CD4-positive, alpha-beta T cell (primary cell): ENCODE results near the gene TRIM66. TPM values are rescaled to one million over a fixed set of nuclear protein-coding genes. Genes with fewer than 3 reads are reported as not detected.

Experiments used
- ATAC-seq: fragments of 200-7000 bp; cut with Tn5 transposase; one replicate; pipeline ENCODE4 v1.10.0; 2022; ENCODE audit warnings: mild to moderate bottlenecking; ENCODE audit not compliant: poor library complexity
- CTCF ChIA-PET: fragments of 350-600 bp; sonication (Branson Sonifier 250); formaldehyde crosslinking; loops from one replicate; lab custom pipeline; 2021; ENCODE audit warnings: antibody characterized with exemption, inconsistent platforms; lab: Charles Lee
- POLR2A ChIA-PET: fragments of 350-600 bp; sonication (Branson Sonifier 250); formaldehyde crosslinking; loops from one replicate; lab custom pipeline; 2021; ENCODE audit warnings: antibody characterized with exemption, inconsistent platforms; lab: Charles Lee
- DNase-seq, 14 experiments: peaks; one replicate each; pipeline ENCODE4 v3.0.0-alpha.2; 2013 to 2020; ENCODE audit warnings: mixed read lengths in 2 of 14
- H3K27ac ChIP-seq, 2 donors: one replicate each; pipeline versions ENCODE4 v1.5.1 to v1.7.0; 2013; ENCODE audit warnings: low read length in 2 of 2, low read depth in 1 of 2, mild to moderate bottlenecking in 1 of 2
- H3K27me3 ChIP-seq, 2 experiments: 1 replicate in 1 of 2; 2 replicates in 1 of 2; pipeline versions ENCODE4 v1.6.1 to v1.7.0; 2013; ENCODE audit warnings: low read length in 2 of 2, control low read depth in 1 of 2, mild to moderate bottlenecking in 1 of 2, moderate library complexity in 1 of 2; ENCODE audit not compliant: insufficient read depth in 2 of 2, control insufficient read depth in 1 of 2
- H3K36me3 ChIP-seq: one replicate; pipeline ENCODE4 v1.6.1; 2013; ENCODE audit warnings: low read length, control low read depth; ENCODE audit not compliant: insufficient read depth
- H3K4me1 ChIP-seq: one replicate; pipeline ENCODE4 v1.6.1; 2013; ENCODE audit warnings: low read length, control low read depth; ENCODE audit not compliant: insufficient read depth
- H3K4me3 ChIP-seq: one replicate; pipeline ENCODE4 v1.5.1; 2013; ENCODE audit warnings: mild to moderate bottlenecking, low read length, moderate library complexity
- H3K9me3 ChIP-seq, 2 experiments: 1 replicate in 1 of 2; 2 replicates in 1 of 2; pipeline versions ENCODE4 v1.6.1 to v1.7.0; 2013; ENCODE audit warnings: low read length in 2 of 2, mild to moderate bottlenecking in 2 of 2, control low read depth in 1 of 2, moderate library complexity in 1 of 2; ENCODE audit not compliant: control insufficient read depth in 1 of 2, insufficient read depth in 1 of 2
- H3K27ac Mint-ChIP-seq: one replicate; pipeline ENCODE4 v1.8.0; 2020; ENCODE audit warnings: mixed read lengths
- H3K27me3 Mint-ChIP-seq: one replicate; pipeline ENCODE4 v1.8.0; 2021; ENCODE audit warnings: mixed read lengths
- H3K36me3 Mint-ChIP-seq: one replicate; pipeline ENCODE4 v1.8.0; 2021; ENCODE audit warnings: low read depth, mixed read lengths
- H3K4me1 Mint-ChIP-seq: one replicate; pipeline ENCODE4 v1.8.0; 2021; ENCODE audit warnings: low read depth, mixed read lengths
- H3K4me3 Mint-ChIP-seq: one replicate; pipeline ENCODE4 v1.8.0; 2020; ENCODE audit warnings: mild to moderate bottlenecking, mixed read lengths
- H3K9me3 Mint-ChIP-seq: one replicate; pipeline ENCODE4 v1.8.0; 2020; ENCODE audit warnings: mixed read lengths
- CTCF ChIP-seq: fragments of 200-600 bp; IDR thresholded peaks from one replicate; pipeline ENCODE4 v1.8.0; 2022; ENCODE audit warnings: antibody characterized with exemption, mild to moderate bottlenecking
- intact Hi-C, 2 experiments: fragments of 100-400 bp; cut with DNase I in 1 of 2; cut with micrococcal nuclease in 1 of 2; formaldehyde crosslinking; loops; one replicate each; pipeline versions ENCODE4 v1.15.1 to v1.9.0; 2023 to 2025; cut with DNase I, micrococcal nuclease
- total RNA-seq, 174 experiments: library from RNA in 2 of 174; stranded (reverse) in 2 of 174; gene quantifications; one replicate each; pipeline ENCODE4 v1.2.3 and lab custom pipeline; 2021 to 2026

The TRIM66 gene
- total RNA-seq, 2 experiments from 2014 or later = 6.8 to 9.8 TPM

GRCh38 chr11:8649361-8649760 is 33.1 kb downstream of the TRIM66 start:
- Histone ChIP-seq H3K27me3 (no peaks in the 10 kb centered on the region), H3K4me1 (no peaks in the 10 kb centered on the region), H3K27ac (no peak overlapping the region), H3K9me3 (no peaks in the 10 kb centered on the region), H3K36me3 (peaks cover 56% of the 10 kb centered on the region), H3K4me3 (no peak overlapping the region)
- H3K4me3 Mint-ChIP-seq = no peak overlapping the region
- H3K4me1 Mint-ChIP-seq = no peaks in the 10 kb centered on the region
- intact Hi-C loops = no loop called here
- POLR2A ChIA-PET = no interaction called here
- peaks cover 41% of the 10 kb centered on the region for H3K36me3 Mint-ChIP-seq
- ATAC-seq (no peak), DNase-seq (no peak)
- H3K27me3 Mint-ChIP-seq = no peaks in the 10 kb centered on the region
- H3K27ac Mint-ChIP-seq = no peak overlapping the region
- CTCF ChIA-PET = interaction anchor here (1.2 kb wide), 1 partner anchor 13 kb away, joined by 3 read pairs; no protein-coding TSS in a partner anchor
- no peak for TF ChIP-seq CTCF
- H3K9me3 Mint-ChIP-seq = no peaks in the 10 kb centered on the region

- no peak overlapping the region for H3K27ac ChIP-seq
- H3K4me3 ChIP-seq = no peak overlapping the region
- Mint-ChIP-seq H3K9me3 (no peaks in the 10 kb centered on the region), H3K27me3 (no peaks in the 10 kb centered on the region), H3K4me1 (no peaks in the 10 kb centered on the region), H3K27ac (no peak overlapping the region), H3K4me3 (no peak overlapping the region), H3K36me3 (peaks cover 48% of the 10 kb centered on the region)
- no peaks in the 10 kb centered on the region for H3K4me1 ChIP-seq
- DNase-seq = no peak
- H3K36me3 ChIP-seq = peaks cover 64% of the 10 kb centered on the region
- H3K27me3 ChIP-seq = no peaks in the 10 kb centered on the region
- POLR2A ChIA-PET = no interaction called here
- H3K9me3 ChIP-seq = no peaks in the 10 kb centered on the region
- no peak for ATAC-seq
- CTCF ChIA-PET = no interaction called here
- intact Hi-C loops = no loop called here
- no peak for TF ChIP-seq CTCF
Measured at GRCh38 chr11:8646873-8647272, 35.6 kb downstream of the TRIM66 start.

- no peaks in the 10 kb centered on the region for H3K9me3 Mint-ChIP-seq
- ATAC-seq = no peak
- Histone ChIP-seq H3K36me3 (peaks cover 69% of the 10 kb centered on the region), H3K4me3 (no peak overlapping the region), H3K27ac (no peak overlapping the region), H3K9me3 (peaks cover 0 to 3% of the 10 kb centered on the region in 2 experiments), H3K27me3 (no peaks in the 10 kb centered on the region), H3K4me1 (no peaks in the 10 kb centered on the region)
- ChIA-PET CTCF (no interaction called here), POLR2A (no interaction called here)
- TF ChIP-seq CTCF = no peak
- peaks cover 58% of the 10 kb centered on the region for H3K36me3 Mint-ChIP-seq
- no peak overlapping the region for H3K27ac Mint-ChIP-seq
- intact Hi-C loops = no loop called here
- H3K27me3 Mint-ChIP-seq = no peaks in the 10 kb centered on the region
- H3K4me3 Mint-ChIP-seq = no peak overlapping the region
- DNase-seq = no peak
- H3K4me1 Mint-ChIP-seq = no peaks in the 10 kb centered on the region
Measured at GRCh38 chr11:8642196-8642841, 40.1 kb downstream of the TRIM66 start.
